ENCODE measurements around the gene TMEM89. TPM values are rescaled to one million over a fixed set of nuclear protein-coding genes. Genes with fewer than 3 reads are reported as not detected.

TMEM89 gene
- total RNA-seq, 1 donor, result not detected

DNA sequence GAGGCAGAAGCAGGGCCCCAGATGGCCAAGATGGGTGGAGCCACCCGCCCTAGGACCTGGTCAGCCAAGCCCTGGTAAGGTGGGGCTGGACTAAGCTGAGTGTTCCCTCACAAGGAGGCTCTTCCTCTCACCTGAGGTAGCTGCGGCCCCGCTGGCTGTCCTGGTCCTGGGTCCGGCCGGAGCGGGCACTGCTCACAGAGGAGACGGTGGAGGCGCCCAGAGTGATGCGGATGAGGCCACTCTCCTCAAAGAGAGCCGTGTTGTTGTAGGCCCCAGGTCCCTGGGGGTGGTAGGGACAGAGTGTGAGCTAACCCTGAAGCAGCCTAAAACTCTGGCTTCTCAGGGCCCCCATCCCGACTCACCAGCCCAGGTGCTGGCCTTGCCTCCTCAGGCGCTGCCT lies 21.0 kb upstream of the TMEM89 start:
- TF ChIP-seq, protein P1, sequence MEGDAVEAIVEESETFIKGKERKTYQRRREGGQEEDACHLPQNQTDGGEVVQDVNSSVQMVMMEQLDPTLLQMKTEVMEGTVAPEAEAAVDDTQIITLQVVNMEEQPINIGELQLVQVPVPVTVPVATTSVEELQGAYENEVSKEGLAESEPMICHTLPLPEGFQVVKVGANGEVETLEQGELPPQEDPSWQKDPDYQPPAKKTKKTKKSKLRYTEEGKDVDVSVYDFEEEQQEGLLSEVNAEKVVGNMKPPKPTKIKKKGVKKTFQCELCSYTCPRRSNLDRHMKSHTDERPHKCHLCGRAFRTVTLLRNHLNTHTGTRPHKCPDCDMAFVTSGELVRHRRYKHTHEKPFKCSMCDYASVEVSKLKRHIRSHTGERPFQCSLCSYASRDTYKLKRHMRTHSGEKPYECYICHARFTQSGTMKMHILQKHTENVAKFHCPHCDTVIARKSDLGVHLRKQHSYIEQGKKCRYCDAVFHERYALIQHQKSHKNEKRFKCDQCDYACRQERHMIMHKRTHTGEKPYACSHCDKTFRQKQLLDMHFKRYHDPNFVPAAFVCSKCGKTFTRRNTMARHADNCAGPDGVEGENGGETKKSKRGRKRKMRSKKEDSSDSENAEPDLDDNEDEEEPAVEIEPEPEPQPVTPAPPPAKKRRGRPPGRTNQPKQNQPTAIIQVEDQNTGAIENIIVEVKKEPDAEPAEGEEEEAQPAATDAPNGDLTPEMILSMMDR (IDR thresholded peaks at IDR 0.05; ENCODE audit: insufficient read depth, low read depth, low read length), result no peak
- no peak for DNase-seq (ENCODE audit: low read depth)
- H3K4me3 ChIP-seq (ENCODE audit: low read depth, low read length), result no peak overlapping the region

DNA sequence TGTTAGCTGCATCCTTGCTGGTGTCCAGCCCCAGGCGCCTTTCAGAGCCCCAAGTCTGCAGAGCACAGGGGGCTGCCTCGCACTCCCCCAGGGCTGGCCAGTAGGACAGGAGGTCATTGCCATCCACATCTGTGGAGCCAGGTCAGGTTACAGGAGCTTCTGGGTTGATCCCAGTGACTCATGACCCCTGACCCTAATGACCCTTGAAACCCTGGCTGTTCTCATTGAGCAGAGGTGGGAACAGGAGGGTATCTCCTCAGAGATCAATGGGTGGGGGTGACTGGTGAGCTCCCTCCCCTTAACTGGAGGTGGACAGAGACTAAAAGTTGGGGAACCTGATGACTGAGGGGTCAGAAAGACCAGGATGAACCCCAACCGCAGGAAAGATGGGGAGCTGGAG lies 19.8 kb upstream of the TMEM89 start:
- H3K4me3 ChIP-seq (ENCODE audit: low read depth, low read length), result no peak overlapping the region
- no peak for DNase-seq (ENCODE audit: low read depth)
- TF ChIP-seq, protein P1 (IDR thresholded peaks at IDR 0.05; ENCODE audit: insufficient read depth, low read depth, low read length), result no peak

DNA sequence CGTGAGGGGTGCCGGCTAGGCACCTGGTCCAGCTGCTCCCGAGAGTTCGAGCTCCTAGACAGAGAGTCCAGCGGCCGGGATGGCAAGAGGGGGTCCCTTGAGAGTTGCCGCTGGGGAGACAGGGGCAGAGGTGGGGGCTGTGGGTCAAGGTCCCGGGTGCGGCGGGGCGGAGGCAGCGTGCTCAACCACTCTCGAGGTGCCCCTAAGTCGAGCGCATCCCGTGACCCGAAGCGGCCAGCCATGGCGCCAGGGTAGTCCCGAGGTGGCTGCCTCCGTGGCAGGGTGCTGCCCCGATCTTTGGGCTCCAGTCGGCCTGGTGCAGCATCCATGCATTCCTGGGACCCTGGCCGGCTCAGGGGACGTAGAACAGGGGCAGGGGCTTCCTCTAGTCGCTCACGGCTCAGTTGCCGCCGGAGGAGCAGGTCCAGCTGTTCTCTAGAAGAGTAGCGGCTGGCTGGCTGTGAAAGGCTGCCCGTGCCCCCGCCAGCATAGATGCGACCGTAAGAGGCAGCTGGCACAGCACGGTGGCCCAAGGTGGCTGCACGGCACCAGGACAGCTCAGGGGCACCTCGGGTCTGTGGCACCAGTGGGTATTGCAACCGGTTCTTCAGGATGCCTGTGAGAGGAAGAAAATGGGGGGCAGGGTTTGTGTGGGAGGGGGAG lies 18.5 kb upstream of the TMEM89 start:
- DNase-seq (ENCODE audit: low read depth), result no peak
- H3K4me3 ChIP-seq (ENCODE audit: low read depth, low read length), result no peak overlapping the region
- TF ChIP-seq, protein P1 (IDR thresholded peaks at IDR 0.05; ENCODE audit: insufficient read depth, low read depth, low read length), result no peak

DNA sequence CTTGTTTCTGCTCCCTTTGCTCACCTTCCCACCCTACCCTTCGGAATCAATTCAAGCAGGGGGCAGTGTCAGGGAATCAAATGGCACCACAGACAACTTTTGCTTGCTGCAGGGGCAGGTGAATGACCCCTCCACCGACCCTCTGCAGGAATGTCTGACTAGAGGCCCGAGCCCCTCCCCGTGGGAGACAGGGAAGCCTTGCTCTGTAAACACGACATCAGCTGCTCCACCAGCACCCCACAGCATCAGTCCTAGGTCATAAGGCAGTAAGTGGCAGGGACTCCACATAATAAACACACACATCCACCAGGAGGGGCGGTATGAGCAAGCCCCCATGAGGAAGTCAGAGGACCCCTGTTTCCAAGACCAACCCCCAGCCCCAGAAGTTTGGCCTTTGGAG lies 15.7 kb upstream of the TMEM89 start:
- TF ChIP-seq, protein P1 (IDR thresholded peaks at IDR 0.05; ENCODE audit: insufficient read depth, low read depth, low read length), result no peak
- no peak overlapping the region for H3K4me3 ChIP-seq (ENCODE audit: low read depth, low read length)
- DNase-seq (ENCODE audit: low read depth), result no peak

DNA sequence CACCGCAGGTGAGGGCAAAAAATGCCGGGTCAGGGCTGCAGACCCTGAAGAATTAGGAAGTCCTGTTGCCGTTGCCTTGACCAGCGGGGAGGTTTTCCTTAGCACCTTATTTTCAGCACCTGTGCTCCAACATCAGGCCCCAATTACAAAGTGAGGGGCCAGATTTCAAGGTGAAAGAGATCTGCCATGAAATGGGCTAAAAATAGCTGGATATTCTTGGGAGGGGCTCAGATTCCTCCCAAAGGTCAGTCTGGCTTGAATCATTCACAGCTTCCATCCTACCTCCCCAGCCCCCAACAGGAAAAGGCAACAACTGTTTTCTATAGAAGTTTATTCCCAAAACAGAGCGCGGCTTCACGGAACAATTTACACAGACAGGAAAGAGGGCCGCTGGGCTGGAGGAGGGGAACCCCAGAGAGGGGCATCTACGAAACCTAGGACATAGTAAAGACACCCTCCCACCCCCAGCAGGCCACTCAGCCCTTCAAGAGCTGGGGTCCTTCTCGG lies 14.6 kb upstream of the TMEM89 start:
- H3K4me3 ChIP-seq (ENCODE audit: low read depth, low read length), result peak overlapping the region; percentile 97
- no peak for DNase-seq (ENCODE audit: low read depth)
- TF ChIP-seq, protein P1 (IDR thresholded peaks at IDR 0.05; ENCODE audit: insufficient read depth, low read depth, low read length), result no peak

DNA sequence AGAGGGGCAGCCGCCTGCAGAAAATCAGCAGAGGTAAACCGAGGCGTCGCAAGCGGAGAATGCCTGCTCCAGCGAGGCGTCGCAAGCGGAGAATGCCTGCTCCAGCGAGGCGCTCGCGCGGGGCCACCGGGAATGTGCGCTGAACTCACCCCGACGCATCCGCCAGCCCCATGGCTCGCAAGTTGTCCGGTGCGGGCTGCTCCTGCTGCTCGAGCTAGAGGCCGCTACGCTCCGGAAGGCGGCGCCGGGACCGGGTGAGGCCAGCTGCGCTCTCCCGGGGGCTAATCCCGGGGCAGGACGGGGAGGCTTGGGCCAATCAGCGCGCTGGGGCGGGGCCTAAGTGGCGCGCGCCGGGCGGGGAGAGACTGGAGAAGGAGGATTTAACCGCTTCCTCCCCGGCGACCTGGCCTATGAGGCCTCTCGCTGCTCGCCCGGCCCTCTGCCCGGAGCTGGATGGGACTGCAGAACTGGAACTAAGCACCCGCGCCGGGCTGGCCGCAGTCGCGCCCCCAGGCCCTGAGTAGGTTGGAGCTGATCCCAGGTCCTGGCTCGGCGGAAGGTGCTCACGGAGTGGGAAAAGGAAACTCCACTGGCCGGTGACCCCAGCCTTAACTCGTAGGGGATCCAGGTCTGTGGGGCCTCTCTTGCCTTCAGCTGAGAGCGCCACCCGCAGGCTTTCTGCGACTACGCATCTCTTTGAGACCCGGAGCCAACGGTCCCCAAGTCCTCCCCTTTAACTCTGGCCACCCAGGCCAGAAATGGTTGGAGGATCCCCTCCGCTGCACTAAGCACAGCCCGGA lies 13.9 kb upstream of the TMEM89 start, which contains the start of gene SLC26A6:
SLC26A6 (minus strand) TSS at position 240 of the 800 bp plus-strand sequence; CDS start at position 172, 68 bp downstream.
- TF ChIP-seq, protein P1 (IDR thresholded peaks at IDR 0.05; ENCODE audit: insufficient read depth, low read depth, low read length), result peak; percentile 66
- peak; percentile 97 for DNase-seq (ENCODE audit: low read depth)
- H3K4me3 ChIP-seq (ENCODE audit: low read depth, low read length), result peak within 1 kb of the TSS; percentile 97
